Placental pericyte (primary cell): Measurements from ENCODE around the gene LHX2. TPM values are rescaled to one million over a fixed set of nuclear protein-coding genes. Genes with fewer than 3 reads are reported as not detected.

Experiments
- total RNA-seq: library from RNA; depleted of rRNA; stranded (reverse); fragments of >200 nt; gene quantifications from 2 replicates; pipeline ENCODE4 v1.2.3, GENCODE V29; 2012

The LHX2 gene, protein sequence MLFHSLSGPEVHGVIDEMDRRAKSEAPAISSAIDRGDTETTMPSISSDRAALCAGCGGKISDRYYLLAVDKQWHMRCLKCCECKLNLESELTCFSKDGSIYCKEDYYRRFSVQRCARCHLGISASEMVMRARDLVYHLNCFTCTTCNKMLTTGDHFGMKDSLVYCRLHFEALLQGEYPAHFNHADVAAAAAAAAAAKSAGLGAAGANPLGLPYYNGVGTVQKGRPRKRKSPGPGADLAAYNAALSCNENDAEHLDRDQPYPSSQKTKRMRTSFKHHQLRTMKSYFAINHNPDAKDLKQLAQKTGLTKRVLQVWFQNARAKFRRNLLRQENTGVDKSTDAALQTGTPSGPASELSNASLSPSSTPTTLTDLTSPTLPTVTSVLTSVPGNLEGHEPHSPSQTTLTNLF
- not detected in 2 replicates for total RNA-seq

GRCh38 chr9:124011460-124012301, at the start of gene LHX2:
LHX2 (plus strand) TSS chr9:124011768; CDS start chr9:124012349, 581 bp downstream.

Other genes starting within 250 kb of the LHX2 start
- 25.5 and 30.6 TPM in 2 replicates for gene DENND1A, start 81.6 kb upstream of the LHX2 start, total RNA-seq
- gene NEK6, start 246.2 kb downstream of the LHX2 start, total RNA-seq, result 38.4 and 78.6 TPM in 2 replicates